Panc1 (cell line): ENCODE results near the gene GABRB1. TPM values are rescaled to one million over a fixed set of nuclear protein-coding genes. Genes with fewer than 3 reads are reported as not detected.

Experiments used
- ATAC-seq: fragments of 200-7000 bp; cut with Tn5 transposase; 2 replicates; pipeline ENCODE4 v1.9.1; 2020; ENCODE audit warnings: mild to moderate bottlenecking, moderate library complexity
- BruUV-seq: library from RNA; stranded (reverse); fragments of 400-500 nt; replicated peaks from 2 replicates; lab custom pipeline; 2021; lab: Mats Ljungman, UMichigan
- CTCF ChIA-PET: fragments of 300-600 bp; sonication (Branson Sonifier 250); formaldehyde crosslinking; loops from one replicate; lab custom pipeline; 2022; ENCODE audit warnings: antibody characterized with exemption; lab: Charles Lee
- POLR2A ChIA-PET: fragments of 300-600 bp; sonication (Branson Sonifier 250); formaldehyde crosslinking; loops from one replicate; lab custom pipeline; 2022; ENCODE audit warnings: antibody characterized with exemption; lab: Charles Lee
- DNase-seq: peaks from one replicate; pipeline ENCODE4 v3.0.0-alpha.2; 2010; ENCODE audit warnings: low read depth, low spot score
- H3K27ac ChIP-seq: 2 replicates; pipeline ENCODE4 v1.5.1; 2011; ENCODE audit warnings: mild to moderate bottlenecking, low read length, inconsistent platforms
- H3K27me3 ChIP-seq: fragments of 200-500 bp; sonication (Bioruptor generic); 2 replicates; pipeline ENCODE4 v1.6.0; 2014; ENCODE audit warnings: low read length, inconsistent platforms; ENCODE audit not compliant: control insufficient read depth, insufficient read depth
- H3K36me3 ChIP-seq: fragments of 200-500 bp; sonication (Bioruptor generic); 2 replicates; pipeline ENCODE4 v1.5.1; 2014; ENCODE audit warnings: inconsistent platforms, mild to moderate bottlenecking, low read length, moderate library complexity; ENCODE audit not compliant: control insufficient read depth, insufficient read depth
- H3K4me1 ChIP-seq: 2 replicates; pipeline ENCODE4 v1.5.1; 2011; ENCODE audit warnings: inconsistent platforms, mild to moderate bottlenecking, low read length, moderate library complexity; ENCODE audit not compliant: control insufficient read depth, insufficient read depth
- H3K4me3 ChIP-seq, 2 experiments: 2 replicates each; pipeline ENCODE4 v1.5.1; 2011 to 2012; ENCODE audit warnings: low read depth in 2 of 2, low read length in 2 of 2, mild to moderate bottlenecking in 2 of 2, inconsistent platforms in 1 of 2, moderate library complexity in 1 of 2
- H3K9me3 ChIP-seq: fragments of 200-500 bp; sonication (Bioruptor generic); 2 replicates; pipeline ENCODE4 v1.5.1; 2014; ENCODE audit warnings: low read depth, mild to moderate bottlenecking, inconsistent platforms, low read length, moderate library complexity; ENCODE audit not compliant: control insufficient read depth, insufficient read depth
- POLR2AphosphoS5 ChIP-seq: IDR thresholded peaks from 2 replicates; pipeline ENCODE4 v1.6.1; 2012; ENCODE audit warnings: mild to moderate bottlenecking, low read depth, low read length, moderate library complexity
- REST ChIP-seq, 2 experiments: IDR thresholded peaks; 2 replicates each; pipeline ENCODE4 v1.6.1; 2011 to 2012; ENCODE audit warnings: low read depth in 2 of 2, control low read depth in 1 of 2, low read length in 1 of 2, mild to moderate bottlenecking in 1 of 2, moderate library complexity in 1 of 2; ENCODE audit not compliant: insufficient read depth in 1 of 2
- SIN3A ChIP-seq: IDR thresholded peaks from 2 replicates; pipeline ENCODE4 v1.6.1; 2012; ENCODE audit warnings: low read depth, mild to moderate bottlenecking, low read length, moderate library complexity, borderline replicate concordance; ENCODE audit not compliant: insufficient read depth
- TCF7L2 ChIP-seq: IDR thresholded peaks from 2 replicates; pipeline ENCODE4 v1.6.1; 2011; ENCODE audit warnings: mild to moderate bottlenecking, low read depth, low read length, inconsistent platforms
- in situ Hi-C: cut with HindIII; loops from 2 replicates; pipeline ENCODE4 v1.10.0; 2016; ENCODE audit warnings: low sequenced_read_pairs, low pct_unique_long_range_greater_than_20kb
- intact Hi-C: fragments of 100-400 bp; cut with micrococcal nuclease; formaldehyde crosslinking; loops from one replicate; pipeline ENCODE4 v1.10.0; 2022; ENCODE audit not compliant: unreplicated experiment
- total RNA-seq: library from RNA; stranded (reverse); gene quantifications from one replicate; pipeline ENCODE4 v1.2.1, GENCODE V29; 2021; ENCODE audit not compliant: unreplicated experiment
- TF ChIP-seq, protein P1 (sequence below): fragments of 450-650 bp; IDR thresholded peaks from 2 replicates; pipeline ENCODE4 v1.5.1; 2017; ENCODE audit warnings: mild to moderate bottlenecking

GABRB1 gene
- total RNA-seq, 1 experiment from 2014 or later: not detected

- DNase-seq (no peak), ATAC-seq (no peak)
- TF ChIP-seq TCF7L2: no peak
- no peak for TF ChIP-seq POLR2AphosphoS5
- TF ChIP-seq SIN3A: no peak
- no peak for TF ChIP-seq REST (IDR thresholded peaks at IDR 0.05; ENCODE audit: insufficient read depth in 1 of 2, low read depth in 2 of 2, low read length in 1 of 2)
- TF ChIP-seq, protein P1, sequence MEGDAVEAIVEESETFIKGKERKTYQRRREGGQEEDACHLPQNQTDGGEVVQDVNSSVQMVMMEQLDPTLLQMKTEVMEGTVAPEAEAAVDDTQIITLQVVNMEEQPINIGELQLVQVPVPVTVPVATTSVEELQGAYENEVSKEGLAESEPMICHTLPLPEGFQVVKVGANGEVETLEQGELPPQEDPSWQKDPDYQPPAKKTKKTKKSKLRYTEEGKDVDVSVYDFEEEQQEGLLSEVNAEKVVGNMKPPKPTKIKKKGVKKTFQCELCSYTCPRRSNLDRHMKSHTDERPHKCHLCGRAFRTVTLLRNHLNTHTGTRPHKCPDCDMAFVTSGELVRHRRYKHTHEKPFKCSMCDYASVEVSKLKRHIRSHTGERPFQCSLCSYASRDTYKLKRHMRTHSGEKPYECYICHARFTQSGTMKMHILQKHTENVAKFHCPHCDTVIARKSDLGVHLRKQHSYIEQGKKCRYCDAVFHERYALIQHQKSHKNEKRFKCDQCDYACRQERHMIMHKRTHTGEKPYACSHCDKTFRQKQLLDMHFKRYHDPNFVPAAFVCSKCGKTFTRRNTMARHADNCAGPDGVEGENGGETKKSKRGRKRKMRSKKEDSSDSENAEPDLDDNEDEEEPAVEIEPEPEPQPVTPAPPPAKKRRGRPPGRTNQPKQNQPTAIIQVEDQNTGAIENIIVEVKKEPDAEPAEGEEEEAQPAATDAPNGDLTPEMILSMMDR: no peak
- ChIA-PET POLR2A (no interaction called here), CTCF (no interaction called here)
- no peak overlapping the region for H3K27ac ChIP-seq
- H3K4me3 ChIP-seq: no peak overlapping the region
- BruUV-seq: no TSS peak
- H3K36me3 ChIP-seq: no peaks in the 10 kb centered on the region
- intact Hi-C loops: no loop called here
- H3K27me3 ChIP-seq: no peaks in the 10 kb centered on the region
- no peaks in the 10 kb centered on the region for H3K9me3 ChIP-seq
- no peaks in the 10 kb centered on the region for H3K4me1 ChIP-seq
- in situ Hi-C loops: no loop called here
Observed at GRCh38 chr4:47198791-47199190, 167.4 kb downstream of the GABRB1 start.

- Histone ChIP-seq H3K27ac (no peak overlapping the region), H3K4me3 (no peak overlapping the region), H3K9me3 (no peaks in the 10 kb centered on the region), H3K27me3 (no peaks in the 10 kb centered on the region), H3K36me3 (no peaks in the 10 kb centered on the region), H3K4me1 (no peaks in the 10 kb centered on the region)
- ATAC-seq: no peak
- ChIA-PET CTCF (no interaction called here), POLR2A (no interaction called here)
- TF ChIP-seq POLR2AphosphoS5 (no peak), TCF7L2 (no peak), SIN3A (no peak), REST (IDR thresholded peaks at IDR 0.05; ENCODE audit: insufficient read depth in 1 of 2, low read depth in 2 of 2, low read length in 1 of 2) (no peak)
- TF ChIP-seq, protein P1: no peak
- no TSS peak for BruUV-seq
- DNase-seq: no peak
- in situ Hi-C loops (no loop called here), intact Hi-C loops (no loop called here)
Observed at GRCh38 chr4:47203593-47203992, 172.2 kb downstream of the GABRB1 start.
